C1 segment of cervical spinal cord (tissue), 14 donors: ENCODE measurements around the gene TRIO.
"Not testable (repeated sequence)": the region's sequence is repeated elsewhere in the genome, so short reads cannot be mapped to it uniquely, and the experiment has no call there.

Experiments
- DNase-seq, 14 donors: peaks; one replicate each; lab custom pipeline; 2025; lab: John Stamatoyannopoulos, UW

Gene TRIO

DNA sequence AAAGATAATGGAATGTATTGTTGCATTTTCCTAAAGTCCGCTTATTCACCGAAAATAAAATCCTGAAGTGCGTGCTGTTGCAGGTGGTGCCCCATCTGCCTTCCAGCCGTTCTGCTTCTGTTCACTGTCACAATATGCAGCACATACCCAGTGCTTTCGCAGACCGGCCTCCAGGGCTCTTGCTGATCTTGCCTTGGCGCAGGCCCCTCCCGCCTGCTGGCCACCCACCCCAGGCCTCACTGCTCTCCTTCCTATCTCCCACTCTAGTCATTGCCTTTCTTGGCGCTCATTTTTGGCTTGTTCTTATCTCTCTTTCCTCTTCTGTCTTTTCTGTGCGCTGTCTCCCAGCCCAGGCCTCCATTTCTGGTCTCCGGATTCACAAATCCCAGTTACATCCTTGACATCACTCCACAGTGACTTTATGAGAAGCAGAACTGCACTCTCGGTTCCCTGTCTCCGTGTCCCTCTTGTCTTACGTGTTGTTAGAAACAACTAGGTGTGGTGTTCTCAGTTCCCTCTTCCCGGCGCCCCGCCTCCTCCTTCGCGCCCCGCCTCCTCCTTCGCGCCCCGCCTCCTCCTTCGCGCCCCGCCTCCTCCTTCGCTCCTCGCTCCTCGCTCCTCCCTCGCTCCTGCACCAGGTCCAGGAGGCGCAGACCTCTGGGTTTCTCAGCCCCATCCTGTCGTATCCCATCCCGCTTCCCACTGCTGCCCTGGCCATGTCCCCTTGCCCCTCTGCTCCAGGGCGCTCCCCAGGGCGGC lies 236.8 kb downstream of the TRIO start:
- no peak for DNase-seq

DNA sequence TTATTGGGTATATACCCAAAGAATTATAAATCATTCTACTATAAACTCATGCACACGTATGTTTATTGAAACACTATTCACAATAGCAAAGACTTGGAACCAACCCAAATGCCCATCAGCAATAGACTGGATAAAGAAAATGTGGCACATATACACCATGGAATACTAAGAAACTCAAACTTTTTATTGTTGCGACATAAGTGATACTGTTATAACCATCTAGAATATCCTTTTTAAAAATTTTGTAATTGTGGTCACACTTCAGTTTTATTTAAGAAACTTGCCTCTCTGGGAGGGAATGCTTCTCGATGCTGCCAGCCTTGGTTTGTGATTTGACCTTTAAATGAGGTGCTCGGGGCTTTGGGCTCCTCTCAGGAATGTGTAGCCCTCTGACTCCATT lies 237.6 kb downstream of the TRIO start:
- DNase-seq = no peak

- DNase-seq = no peak
Observed at GRCh38 chr5:14382640-14383039, 239.5 kb downstream of the TRIO start.

- DNase-seq = peak in 1 of 14 donors; percentile 80
Observed at GRCh38 chr5:14383923-14384322, 240.8 kb downstream of the TRIO start.

- DNase-seq = no peak
Observed at GRCh38 chr5:14385019-14385418, 241.9 kb downstream of the TRIO start.

DNA sequence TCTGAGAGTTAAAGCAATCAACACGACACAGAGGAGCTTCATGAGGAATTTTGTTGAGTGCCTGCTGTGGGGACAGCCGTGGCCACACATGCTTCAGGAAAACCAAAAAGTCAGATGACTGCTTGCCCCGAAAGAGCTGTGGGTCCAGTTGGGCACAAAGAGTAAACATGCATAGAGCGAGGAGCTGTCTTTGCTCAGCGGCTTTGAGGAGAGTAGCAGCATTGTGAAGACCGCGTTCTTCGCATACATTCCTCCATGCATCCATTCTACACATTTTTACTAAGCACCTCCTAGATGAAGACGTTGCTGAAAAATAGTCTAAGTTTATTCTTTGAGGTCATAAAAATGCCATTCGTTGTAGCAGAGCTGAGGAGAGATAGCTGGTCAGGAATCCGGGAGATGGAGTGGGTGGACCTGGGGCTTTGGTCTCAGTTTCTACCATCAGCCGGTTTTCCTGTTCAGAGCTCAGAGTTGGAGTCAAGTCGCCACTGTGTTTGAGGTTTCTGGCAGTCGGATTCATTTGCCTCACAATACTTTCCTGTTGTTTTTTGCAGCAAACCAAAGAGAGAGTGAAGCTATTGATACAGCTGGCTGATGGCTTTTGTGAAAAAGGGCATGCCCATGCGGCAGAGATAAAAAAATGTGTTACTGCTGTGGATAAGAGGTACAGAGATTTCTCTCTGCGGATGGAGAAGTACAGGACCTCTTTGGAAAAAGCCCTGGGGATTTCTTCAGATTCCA lies 243.9 kb downstream of the TRIO start:
- DNase-seq = no peak

GRCh38 chr5:14388741-14389140 lies 245.6 kb downstream of the TRIO start:
- DNase-seq = no peak

DNA sequence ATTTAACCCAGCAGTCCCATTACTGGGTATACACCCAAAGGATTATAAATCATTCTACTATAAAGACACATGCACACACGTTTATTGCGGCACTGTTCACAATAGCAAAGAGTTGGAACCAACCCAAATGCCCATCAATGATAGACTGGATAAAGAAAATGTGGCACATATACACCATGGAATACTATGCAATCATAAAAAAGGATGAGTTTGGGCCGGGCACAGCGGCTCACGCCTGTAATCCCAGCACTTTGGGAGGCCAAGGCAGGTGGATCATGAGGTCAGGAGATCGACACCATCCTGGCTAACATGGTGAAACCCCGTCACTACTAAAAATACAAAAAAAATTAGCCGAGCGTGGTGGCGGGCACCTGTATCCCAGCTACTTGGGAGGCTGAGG lies 249.4 kb downstream of the TRIO start:
- DNase-seq = not testable (repeated sequence)

- no peak for DNase-seq
Observed at GRCh38 chr5:14394365-14394764, 251.2 kb downstream of the TRIO start.

DNA sequence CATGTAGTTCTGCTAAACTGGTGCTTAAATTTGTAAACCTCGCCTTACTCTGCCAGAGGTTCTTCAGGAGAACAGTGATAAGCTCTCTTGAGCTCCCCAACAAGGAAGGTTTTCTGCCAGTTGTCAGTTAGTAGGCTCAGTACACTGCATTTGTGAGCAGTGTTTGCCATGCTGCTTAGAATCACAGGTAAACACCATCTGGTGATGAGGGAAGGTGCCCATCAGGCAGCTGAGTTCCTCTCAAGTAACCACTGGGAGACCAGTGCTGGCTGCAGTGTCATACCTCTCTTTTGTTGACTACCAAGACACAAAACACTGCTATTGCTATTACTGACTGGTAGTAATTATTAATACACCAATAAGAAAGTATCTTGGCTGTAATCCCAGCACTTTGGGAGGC lies 252.3 kb downstream of the TRIO start:
- DNase-seq = peak in 1 of 14 donors; percentile 17

- no peak for DNase-seq
Observed at GRCh38 chr5:14396066-14396465, 252.9 kb downstream of the TRIO start.

DNA sequence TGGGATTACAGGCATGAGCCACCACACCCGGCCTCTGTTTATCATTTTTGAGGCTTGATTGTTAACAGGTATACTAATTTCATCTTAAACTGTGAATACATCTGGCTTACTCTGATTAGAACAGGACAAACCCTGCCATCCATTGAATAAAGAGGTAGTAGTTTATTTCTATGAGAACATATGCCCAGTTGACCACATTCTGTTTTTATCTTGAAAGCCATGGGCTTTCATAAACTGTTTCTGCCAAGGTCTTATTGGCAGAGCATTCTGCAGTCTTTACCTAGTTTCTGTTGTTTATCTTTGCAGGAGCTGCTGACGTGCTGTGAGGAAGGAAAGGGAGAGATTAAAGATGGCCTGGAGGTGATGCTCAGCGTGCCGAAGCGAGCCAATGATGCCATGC lies 253.6 kb downstream of the TRIO start:
- DNase-seq = peak in 1 of 14 donors; percentile 10

GRCh38 chr5:14397717-14398116 lies 254.6 kb downstream of the TRIO start:
- DNase-seq = no peak

DNA sequence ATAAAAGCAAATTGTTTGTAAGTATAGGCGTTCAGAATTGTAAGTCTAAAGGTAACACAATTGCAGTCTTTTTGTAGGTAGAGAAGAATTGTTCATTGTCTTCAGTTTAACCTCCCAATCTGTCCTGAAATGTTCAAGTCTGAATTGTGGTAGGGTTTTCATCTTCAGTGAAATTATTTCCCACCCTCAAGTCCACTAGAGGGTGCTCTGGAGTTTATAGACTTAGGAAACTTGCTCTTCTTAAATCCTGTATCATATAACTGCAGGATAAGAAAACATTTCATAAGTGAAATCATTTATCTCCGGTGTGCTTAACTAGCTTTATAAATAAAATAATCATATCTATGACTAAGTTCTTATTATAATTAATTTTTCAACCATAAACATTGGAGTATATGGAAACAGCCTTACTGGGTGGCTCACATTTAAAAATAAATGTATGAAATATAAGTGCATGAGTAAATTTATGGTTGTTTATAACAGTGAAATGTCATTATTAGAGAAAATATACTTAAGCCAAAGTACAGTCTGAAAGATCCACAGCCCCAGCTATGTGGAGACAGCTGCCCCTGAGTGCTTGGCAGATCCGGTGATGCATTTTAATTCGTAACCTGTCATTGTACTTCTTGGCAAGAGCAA lies 256.0 kb downstream of the TRIO start:
- DNase-seq = peak in 1 of 14 donors; percentile 23

- DNase-seq = no peak
Observed at GRCh38 chr5:14400085-14400484, 256.9 kb downstream of the TRIO start.

- DNase-seq = no peak
Observed at GRCh38 chr5:14400611-14401010, 257.5 kb downstream of the TRIO start.

DNA sequence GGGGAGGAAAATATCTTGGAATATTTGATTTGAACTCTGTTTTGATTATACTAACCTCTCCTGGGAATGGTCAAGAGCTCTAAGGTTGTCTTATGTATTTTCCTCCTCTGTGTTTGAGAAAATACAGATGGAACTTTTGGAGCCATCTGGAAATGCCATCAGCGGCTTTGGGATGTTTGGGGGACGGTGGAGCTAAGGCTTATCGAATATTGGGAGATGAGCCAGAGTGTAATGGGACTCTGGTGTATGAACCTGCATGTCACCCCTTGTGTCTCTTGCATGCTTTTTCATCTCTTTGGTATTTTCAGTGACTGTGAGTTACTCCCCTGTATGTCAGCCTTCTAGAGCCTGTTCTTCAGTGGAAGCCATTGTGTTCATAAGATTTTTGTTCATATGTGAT lies 258.5 kb downstream of the TRIO start:
- no peak for DNase-seq

GRCh38 chr5:14402424-14402823 lies 259.3 kb downstream of the TRIO start:
- no peak for DNase-seq

GRCh38 chr5:14404780-14405179 lies 261.6 kb downstream of the TRIO start:
- DNase-seq = no peak

DNA sequence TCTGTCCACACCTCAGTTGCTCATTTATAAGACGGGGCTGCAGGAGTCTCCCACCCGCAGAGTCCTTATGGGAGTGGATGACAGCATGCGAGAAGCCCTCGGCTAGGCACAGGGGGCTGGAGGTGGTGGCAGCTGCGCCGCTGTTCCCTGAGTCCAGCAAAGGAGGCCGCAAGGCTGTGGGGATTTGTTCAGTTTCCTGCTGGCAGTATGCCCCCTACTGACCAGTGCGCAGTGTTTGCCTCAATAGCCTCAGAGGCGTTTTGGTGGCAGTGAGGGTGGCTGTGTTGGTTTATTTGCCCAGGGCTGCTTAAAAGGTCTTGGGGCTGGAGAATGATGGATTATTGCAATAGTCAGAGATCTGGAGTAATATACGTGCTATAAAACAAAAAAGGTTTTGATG lies 262.1 kb downstream of the TRIO start:
- no peak for DNase-seq

GRCh38 chr5:14405706-14406553 lies 262.8 kb downstream of the TRIO start:
- no peak for DNase-seq

DNA sequence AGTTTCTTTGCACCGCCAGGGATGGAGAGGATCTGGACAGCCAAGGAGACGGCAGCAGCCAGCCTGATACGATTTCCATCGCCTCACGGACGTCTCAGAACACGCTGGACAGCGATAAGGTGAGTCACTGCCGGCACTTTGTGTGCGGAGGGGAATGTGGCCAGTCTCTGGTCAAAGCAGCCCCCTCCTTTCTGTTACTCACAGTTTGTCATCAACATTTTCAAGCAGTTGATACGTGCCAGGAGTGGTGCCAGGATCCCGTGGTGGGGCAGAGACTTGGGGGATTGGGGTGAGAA lies 263.4 kb downstream of the TRIO start:
- peak in 1 of 14 donors; percentile 42 for DNase-seq
